Fibroblast of lung (primary cell): ENCODE measurements around the gene PAFAH1B2.

Source experiments
- CTCF ChIP-seq, 2 donors: IDR thresholded peaks in 1 of 2; conservative IDR thresholded peaks in 1 of 2; 1 replicate in 1 of 2; 2 replicates in 1 of 2; pipeline ENCODE4 v1.5.1; 2011 to 2012; ENCODE audit warnings: low read length in 2 of 2, control low read depth in 1 of 2, inconsistent platforms in 1 of 2, low read depth in 1 of 2, mild to moderate bottlenecking in 1 of 2
- EZH2 ChIP-seq: IDR thresholded peaks from 2 replicates; pipeline ENCODE4 v1.5.1; 2012; ENCODE audit warnings: low read length, control low read depth, mild to moderate bottlenecking; ENCODE audit errors: missing control alignments

GRCh38 chr11:117152066-117152465, 8.0 kb downstream of the PAFAH1B2 start:
- TF ChIP-seq CTCF (conservative IDR thresholded peaks at IDR 0.05 in 1 of 2, IDR thresholded peaks at IDR 0.05 in 1 of 2; ENCODE audit: low read depth in 1 of 2, low read length in 2 of 2) (no peak), EZH2 (no peak)
